GM19193 (cell line): ENCODE measurements around the gene CD226.

Experiments
- POLR2A ChIP-seq: IDR thresholded peaks from 4 replicates; pipeline ENCODE4 v1.6.1; 2011; ENCODE audit not compliant: insufficient read depth, insufficient read length; ENCODE audit errors: extremely low read depth

Gene CD226

GRCh38 chr18:69947361-69948133 is at the start of gene CD226:
CD226 (minus strand) TSS chr18:69947873; CDS start chr18:69947406, 467 bp downstream.
- TF ChIP-seq POLR2A = peak; percentile 47

GRCh38 chr18:69996951-69997798 is 49.5 kb upstream of the CD226 start:
- no peak for TF ChIP-seq POLR2A

GRCh38 chr18:69996417-69996816 is 48.7 kb upstream of the CD226 start:
- no peak for TF ChIP-seq POLR2A

GRCh38 chr18:69995774-69996173 is 48.1 kb upstream of the CD226 start:
- TF ChIP-seq POLR2A = no peak

- TF ChIP-seq POLR2A = no peak
These were observed 45.1 kb upstream of the CD226 start for GRCh38 chr18:69992776-69993175.

- no peak for TF ChIP-seq POLR2A
These were observed 40.2 kb upstream of the CD226 start for GRCh38 chr18:69987870-69988269.

GRCh38 chr18:69985239-69985638 is 37.6 kb upstream of the CD226 start:
- TF ChIP-seq POLR2A = no peak

- TF ChIP-seq POLR2A = no peak
These were observed 34.7 kb upstream of the CD226 start for GRCh38 chr18:69982417-69982816.

- TF ChIP-seq POLR2A = no peak
These were observed 34.3 kb upstream of the CD226 start for GRCh38 chr18:69981948-69982347.

- no peak for TF ChIP-seq POLR2A
These were observed 33.5 kb upstream of the CD226 start for GRCh38 chr18:69980982-69981804.

GRCh38 chr18:69980509-69980908 is 32.8 kb upstream of the CD226 start:
- TF ChIP-seq POLR2A = no peak

GRCh38 chr18:69978732-69979715 is 31.4 kb upstream of the CD226 start:
- no peak for TF ChIP-seq POLR2A

GRCh38 chr18:69974365-69974764 is 26.7 kb upstream of the CD226 start:
- TF ChIP-seq POLR2A = no peak

- TF ChIP-seq POLR2A = no peak
These were observed 21.8 kb upstream of the CD226 start for GRCh38 chr18:69969491-69969890.

GRCh38 chr18:69968039-69968438 is 20.4 kb upstream of the CD226 start:
- TF ChIP-seq POLR2A = no peak

- no peak for TF ChIP-seq POLR2A
These were observed 15.5 kb upstream of the CD226 start for GRCh38 chr18:69963196-69963595.
